HepG2 (cell line): Measurements from ENCODE around the gene VAX1. TPM values are rescaled to one million over a fixed set of nuclear protein-coding genes. Genes with fewer than 3 reads are reported as not detected.

Experiments used
- ATAC-seq: fragments of 200-7000 bp; cut with Tn5 transposase; 3 replicates; pipeline ENCODE4 v1.9.1; 2020; ENCODE audit warnings: mild to moderate bottlenecking, moderate library complexity
- BruUV-seq: library from RNA; stranded (reverse); fragments of 400-500 nt; replicated peaks from 2 replicates; lab custom pipeline; 2021; lab: Mats Ljungman, UMichigan
- CTCF ChIA-PET: fragments of 300-600 bp; formaldehyde crosslinking; extraction: SDS; loops from one replicate; lab custom pipeline; 2021; ENCODE audit warnings: low total read pairs, inconsistent platforms, low intra/inter-chr PET ratio; lab: Yijun Ruan, JAX
- POLR2A ChIA-PET: fragments of 350-600 bp; sonication (Branson Sonifier 250); formaldehyde crosslinking; loops from one replicate; lab custom pipeline; 2020; ENCODE audit warnings: antibody characterized with exemption, inconsistent platforms; lab: Yijun Ruan, JAX
- DNase-seq: peaks from one replicate; pipeline ENCODE4 v3.0.0-alpha.2; 2015; ENCODE audit warnings: low spot score
- FAIRE-seq: peaks from 3 replicates; lab custom pipeline; 2011; peaks lifted over from hg19 to GRCh38; lab: Jason Lieb, UNC
- H2AFZ ChIP-seq: one replicate; pipeline ENCODE4 v1.6.1; 2011; ENCODE audit warnings: low read length, inconsistent platforms
- H3K27ac ChIP-seq: fragments of 300-600 bp; 3 replicates; pipeline ENCODE4 v1.8.0; 2011; ENCODE audit warnings: mixed run types, mild to moderate bottlenecking, mixed read lengths, low read length, inconsistent platforms; ENCODE audit not compliant: insufficient read depth; ENCODE audit errors: extremely low read length
- H3K27me3 ChIP-seq, 2 experiments: fragments of 200-600 bp in 1 of 2; 2 replicates in 1 of 2; 3 replicates in 1 of 2; pipeline versions ENCODE4 v1.6.0 to v1.8.0; 2011; ENCODE audit warnings: low read length in 2 of 2, mild to moderate bottlenecking in 2 of 2, moderate library complexity in 2 of 2, inconsistent platforms in 1 of 2; ENCODE audit not compliant: insufficient read depth in 2 of 2, control insufficient read depth in 1 of 2
- H3K36me3 ChIP-seq, 2 experiments: fragments of 200-600 bp in 1 of 2; replicated peaks in 1 of 2; 2 replicates in 1 of 2; 3 replicates in 1 of 2; pipeline versions ENCODE4 v1.5.1 to v1.8.0; 2011; ENCODE audit warnings: low read length in 2 of 2, inconsistent platforms in 1 of 2; ENCODE audit not compliant: insufficient read depth in 2 of 2, control insufficient read depth in 1 of 2
- H3K4me1 ChIP-seq: 2 replicates; pipeline ENCODE4 v1.5.1; 2012; ENCODE audit warnings: low read length, inconsistent platforms; ENCODE audit not compliant: insufficient read depth
- H3K4me2 ChIP-seq: 2 replicates; pipeline ENCODE4 v1.6.0; 2011; ENCODE audit warnings: low read depth, low read length, inconsistent platforms
- H3K4me3 ChIP-seq, 3 experiments: fragments of 200-600 bp in 1 of 3; sonication (generic), shearing (Covaris generic) in 1 of 3; replicated peaks in 1 of 3; 2 replicates each; pipeline ENCODE4 v1.5.1; 2011 to 2016; ENCODE audit warnings: low read length in 3 of 3, inconsistent platforms in 2 of 3, low read depth in 2 of 3, mild to moderate bottlenecking in 2 of 3, control low read depth in 1 of 3, mixed read lengths in 1 of 3; ENCODE audit not compliant: insufficient read depth in 1 of 3
- H3K79me2 ChIP-seq: one replicate; pipeline ENCODE4 v1.6.1; 2011; ENCODE audit warnings: low read length, inconsistent platforms; ENCODE audit not compliant: insufficient read depth
- H3K9ac ChIP-seq: 2 replicates; pipeline ENCODE4 v1.6.0; 2011; ENCODE audit warnings: mild to moderate bottlenecking, low read depth, low read length, inconsistent platforms; ENCODE audit not compliant: insufficient read depth
- H3K9me3 ChIP-seq: 2 replicates; pipeline ENCODE4 v1.5.1; 2012; ENCODE audit warnings: mild to moderate bottlenecking, low read length
- H4K20me1 ChIP-seq: 2 replicates; pipeline ENCODE4 v1.6.0; 2011; ENCODE audit warnings: inconsistent platforms, mild to moderate bottlenecking, low read length, moderate library complexity; ENCODE audit not compliant: insufficient read depth
- CBX2 ChIP-seq, 2 experiments: fragments of 200-600 bp in 1 of 2; sonication (generic); formaldehyde crosslinking in 1 of 2; IDR thresholded peaks; 2 replicates each; pipeline versions ENCODE4 v1.7.0 to v1.8.1; 2018 to 2022; ENCODE audit warnings: low read depth in 2 of 2, low read length in 1 of 2, mild to moderate bottlenecking in 1 of 2, missing genetic modification reagents in 1 of 2
- FUBP1 ChIP-seq: sonication (generic); formaldehyde crosslinking; IDR thresholded peaks from 2 replicates; pipeline ENCODE4 v1.5.1; 2020; ENCODE audit warnings: missing genetic modification reagents, mild to moderate bottlenecking, borderline replicate concordance
- GFI1 ChIP-seq: sonication (generic); formaldehyde crosslinking; IDR thresholded peaks from 2 replicates; pipeline ENCODE4 v1.5.0; 2020; ENCODE audit warnings: missing genetic modification reagents, mild to moderate bottlenecking, borderline replicate concordance
- REL ChIP-seq: sonication (generic); formaldehyde crosslinking; conservative IDR thresholded peaks from 2 replicates; pipeline ENCODE4 v1.8.0; 2022; ENCODE audit warnings: mild to moderate bottlenecking, missing genetic modification reagents, moderate library complexity
- TFAP4 ChIP-seq: sonication (generic); IDR thresholded peaks from 2 replicates; pipeline ENCODE4 v1.6.1; 2016; ENCODE audit warnings: low read depth, borderline replicate concordance
- ZNF230 ChIP-seq: sonication (generic); formaldehyde crosslinking; IDR thresholded peaks from 2 replicates; pipeline ENCODE4 v1.4.0; 2020; ENCODE audit warnings: mild to moderate bottlenecking, missing genetic modification reagents
- ZNF407 ChIP-seq: sonication (generic); formaldehyde crosslinking; IDR thresholded peaks from one replicate; pipeline ENCODE4 v1.5.1; 2020; ENCODE audit warnings: mild to moderate bottlenecking, missing genetic modification reagents; ENCODE audit errors: not compliant biosample characterization
- ZNF567 ChIP-seq: sonication (generic); formaldehyde crosslinking; IDR thresholded peaks from 2 replicates; pipeline ENCODE4 v1.8.1; 2023; ENCODE audit warnings: mild to moderate bottlenecking, missing genetic modification reagents, borderline replicate concordance
- ZNF775 ChIP-seq: sonication (generic); formaldehyde crosslinking; IDR thresholded peaks from 2 replicates; pipeline ENCODE4 v1.4.0; 2020; ENCODE audit warnings: missing genetic modification reagents, mild to moderate bottlenecking, moderate library complexity, borderline replicate concordance
- ZSCAN21 ChIP-seq: sonication (generic); formaldehyde crosslinking; IDR thresholded peaks from 2 replicates; pipeline ENCODE4 v1.8.0; 2022; ENCODE audit warnings: mild to moderate bottlenecking, missing genetic modification reagents, moderate library complexity, borderline replicate concordance
- WGBS: methylation state at CpG from one replicate; pipeline ENCODE4 v1.1.6; 2017; ENCODE audit warnings: low lambda C conversion rate; 5-methylcytosine and 5-hydroxymethylcytosine counted together
- in situ Hi-C: cut with HindIII; loops from 2 replicates; pipeline ENCODE4 v1.10.0; 2017; ENCODE audit warnings: low pct_unique_long_range_greater_than_20kb; ENCODE audit not compliant: extremely low pct_ligation_motif_present
- intact Hi-C: fragments of 100-400 bp; cut with micrococcal nuclease; formaldehyde crosslinking; loops from one replicate; pipeline ENCODE4 v1.10.0; 2022; ENCODE audit not compliant: unreplicated experiment
- polyA plus RNA-seq, 8 experiments: library from polyadenylated mRNA; depleted of rRNA in 3 of 8; stranded (reverse) in 7 of 8; unstranded in 1 of 8; fragments of >200 nt; fragmentation: Illumina TruSeq in 4 of 8; extraction: Trizol in 4 of 8; gene quantifications; 2 replicates each; pipeline versions ENCODE4 v1.2.1 to v1.2.3, GENCODE V29; 2011 to 2016; ENCODE audit warnings: low read depth in 4 of 8, missing spikeins in 1 of 8, mixed read lengths in 1 of 8; ENCODE audit not compliant: insufficient read depth in 1 of 8
- total RNA-seq, 5 experiments: library from RNA; depleted of rRNA; stranded (reverse); fragments of >200 nt; fragmentation: Illumina TruSeq; extraction: Trizol; gene quantifications; 2 replicates each; pipeline ENCODE4 v1.2.3, GENCODE V29; 2016; ENCODE audit warnings: low read depth in 1 of 5

The VAX1 gene
- total and polyA plus RNA-seq, 2 of the 13 experiments (the other 11 are each of a cell fraction or from before 2014, with no cell fraction given): not detected

- TF ChIP-seq FUBP1 (CRISPR knock-in tag): no peak
- TF ChIP-seq CBX2 (IDR thresholded peaks at IDR 0.05; ENCODE audit: low read depth, low read length): no peak
- TF ChIP-seq CBX2 (CRISPR knock-in tag; IDR thresholded peaks at IDR 0.05; ENCODE audit: low read depth): no peak
- TF ChIP-seq ZNF775 (CRISPR knock-in tag): no peak
- no peak for TF ChIP-seq REL (CRISPR knock-in tag)
- TF ChIP-seq ZSCAN21 (CRISPR knock-in tag): no peak
- no peak for TF ChIP-seq ZNF230
Observed at GRCh38 chr10:117143103-117143823, 5.2 kb upstream of the VAX1 start (continued).

GRCh38 chr10:117140525-117140902, 2.4 kb upstream of the VAX1 start:
- no peak overlapping the region for H2AFZ ChIP-seq
- in situ Hi-C loops: no loop called here
- no peak overlapping the region for H3K4me3 ChIP-seq
- WGBS: 76% methylated on average over 8 of the region's 23 CpGs
- H3K79me2 ChIP-seq: no peaks in the 10 kb centered on the region
- no TSS peak for BruUV-seq
- intact Hi-C loops: no loop called here
- no peak overlapping the region for H3K9ac ChIP-seq
- no peaks in the 10 kb centered on the region for H4K20me1 ChIP-seq
- H3K9me3 ChIP-seq: peaks cover 10% of the 10 kb centered on the region
- H3K4me1 ChIP-seq: no peaks in the 10 kb centered on the region
- H3K36me3 ChIP-seq: no peaks in the 10 kb centered on the region
- no peak for FAIRE-seq
- no peak overlapping the region for H3K4me2 ChIP-seq
- no peak for ATAC-seq
- peaks cover 11 to 40% of the 10 kb centered on the region in 2 experiments for H3K27me3 ChIP-seq
- H3K27ac ChIP-seq: no peak overlapping the region
- ChIA-PET CTCF (no interaction called here), POLR2A (no interaction called here)
- DNase-seq: no peak
- TF ChIP-seq GFI1 (no peak), TFAP4 (no peak), ZNF407 (CRISPR knock-in tag) (no peak), ZNF567 (CRISPR knock-in tag) (no peak)
